Heart left ventricle (tissue), 16 donors: Measurements from ENCODE around the gene SEMA6A. TPM values are rescaled to one million over a fixed set of nuclear protein-coding genes. Genes with fewer than 3 reads are reported as not detected.

Source experiments
- ATAC-seq, 4 donors: fragments of 200-7000 bp; cut with Tn5 transposase; one replicate each; pipeline ENCODE4 v1.9.1; 2020 to 2022; ENCODE audit warnings: moderate library complexity in 4 of 4, mild to moderate bottlenecking in 3 of 4, moderate number of reproducible peaks in 1 of 4
- DNase-seq, 5 donors: peaks; one replicate each; pipeline ENCODE4 v3.0.0-alpha.2; 2020
- H3K27ac ChIP-seq, 12 donors: fragments of 200-600 bp; sonication (generic) in 4 of 12; one replicate each; pipeline versions ENCODE4 v1.5.0 to v1.8.0; 2016 to 2022; ENCODE audit warnings: mild to moderate bottlenecking in 2 of 12
- H3K27me3 ChIP-seq, 9 donors: fragments of 200-600 bp; sonication (generic) in 2 of 9; one replicate each; pipeline versions ENCODE4 v1.5.1 to v1.8.0; 2016 to 2022; ENCODE audit warnings: mild to moderate bottlenecking in 3 of 9
- H3K36me3 ChIP-seq, 9 donors: fragments of 200-600 bp; sonication (generic) in 2 of 9; one replicate each; pipeline versions ENCODE4 v1.5.0 to v1.8.0; 2018 to 2022; ENCODE audit warnings: mild to moderate bottlenecking in 2 of 9
- H3K4me1 ChIP-seq, 12 donors: fragments of 200-600 bp; sonication (generic) in 4 of 12; one replicate each; pipeline versions ENCODE4 v1.5.0 to v1.8.0; 2016 to 2022; ENCODE audit warnings: mild to moderate bottlenecking in 3 of 12
- H3K4me3 ChIP-seq, 12 donors: fragments of 200-600 bp; sonication (generic) in 4 of 12; one replicate each; pipeline versions ENCODE4 v1.5.0 to v1.8.0; 2017 to 2022; ENCODE audit warnings: mild to moderate bottlenecking in 9 of 12, moderate library complexity in 4 of 12
- H3K9me3 ChIP-seq, 12 donors: fragments of 200-600 bp; sonication (generic) in 4 of 12; one replicate each; pipeline versions ENCODE4 v1.5.0 to v1.8.0; 2016 to 2022; ENCODE audit warnings: mild to moderate bottlenecking in 1 of 12
- POLR2A ChIP-seq, 2 donors: fragments of 450-650 bp; IDR thresholded peaks; one replicate each; pipeline ENCODE4 v1.6.1; 2017; ENCODE audit warnings: antibody characterized with exemption in 2 of 2, mild to moderate bottlenecking in 2 of 2, moderate library complexity in 2 of 2
- WGBS, 4 donors: extraction: QIAGEN DNeasy Blood & Tissue Kit in 2 of 4; methylation state at CpG; one replicate each; pipeline versions ENCODE4 v1.1.5 to v1.1.7; 2013 to 2018; 5-methylcytosine and 5-hydroxymethylcytosine counted together
- intact Hi-C, 10 donors: fragments of 100-400 bp; cut with DNase I; formaldehyde crosslinking; loops; one replicate each; pipeline versions ENCODE4 v1.11.1 to v1.14.2; 2022
- polyA plus RNA-seq, 2 donors: library from polyadenylated mRNA; stranded (reverse); fragments of 200-250 nt; gene quantifications; one replicate each; pipeline ENCODE4 v1.2.3, GENCODE V29; 2013
- total RNA-seq, 9 donors: library from RNA; depleted of rRNA in 2 of 9; stranded (reverse); fragments of >200 nt in 2 of 9; fragmentation: NEBNext Ultra II Directional in 3 of 9; extraction: Animal tissue kit (Norgen Biotek cat#: 25700) in 3 of 9; gene quantifications; one replicate each; pipeline versions ENCODE4 v1.1.0 to v1.2.4, GENCODE V29; 2016 to 2023
- TF ChIP-seq, protein P1 (sequence below), 12 donors: fragments of 200-600 bp; sonication (generic) in 4 of 12; IDR thresholded peaks; one replicate each; pipeline versions ENCODE4 v1.5.0 to v1.8.0; 2018 to 2022; ENCODE audit warnings: antibody characterized with exemption in 12 of 12, mild to moderate bottlenecking in 5 of 12
- donor health status: ischemic (EF 13 %, LVEDD 7.1; RV severe dilation, severe dysfunction).
- donor health status: healthy with polysubstance abuse.
- donor health status: DM: no; HTN: yes; CAD: no.
- donor health status: DM: no; HTN: no; CAD: no.
- donor health status: ischemic (EF 25% LVEDD 6.9; RV normal size, moderate dysfunction).
- donor health status: ischemic (EF 25% LVEDD 5.7; RV mildly dilated, moderate dysfunction).
- donor health status: healthy.
- donor health status: DM: yes; HTN: yes; CAD: no.
- donor health status: ischemic (EF 35%, LVEDD 5.7; RV mildly dilated, moderate dysfunction).
- donor health status: nonischemic (EF 11% LVEDD 7.7; RV severe dilation, severe dysfunction).
- donor health status: DM: yes; HTN: yes; CAD: no.
- donor health status: PGD.
- donor health status: ischemic (EF 29% LVEDD 5.4; RV normal size, mild dysfunction).
- donor health status: nonischemic (EF 23%, LVEDD 6.1; RV moderate dilation, normal function).

The SEMA6A gene
- total and polyA plus RNA-seq, 11 donors: 2.2 to 12.7 (median 6.3) TPM

GRCh38 chr5:116395226-116395625 lies 179.4 kb downstream of the SEMA6A start:
- no peak for TF ChIP-seq POLR2A (IDR thresholded peaks at IDR 0.05)
- TF ChIP-seq, protein P1, sequence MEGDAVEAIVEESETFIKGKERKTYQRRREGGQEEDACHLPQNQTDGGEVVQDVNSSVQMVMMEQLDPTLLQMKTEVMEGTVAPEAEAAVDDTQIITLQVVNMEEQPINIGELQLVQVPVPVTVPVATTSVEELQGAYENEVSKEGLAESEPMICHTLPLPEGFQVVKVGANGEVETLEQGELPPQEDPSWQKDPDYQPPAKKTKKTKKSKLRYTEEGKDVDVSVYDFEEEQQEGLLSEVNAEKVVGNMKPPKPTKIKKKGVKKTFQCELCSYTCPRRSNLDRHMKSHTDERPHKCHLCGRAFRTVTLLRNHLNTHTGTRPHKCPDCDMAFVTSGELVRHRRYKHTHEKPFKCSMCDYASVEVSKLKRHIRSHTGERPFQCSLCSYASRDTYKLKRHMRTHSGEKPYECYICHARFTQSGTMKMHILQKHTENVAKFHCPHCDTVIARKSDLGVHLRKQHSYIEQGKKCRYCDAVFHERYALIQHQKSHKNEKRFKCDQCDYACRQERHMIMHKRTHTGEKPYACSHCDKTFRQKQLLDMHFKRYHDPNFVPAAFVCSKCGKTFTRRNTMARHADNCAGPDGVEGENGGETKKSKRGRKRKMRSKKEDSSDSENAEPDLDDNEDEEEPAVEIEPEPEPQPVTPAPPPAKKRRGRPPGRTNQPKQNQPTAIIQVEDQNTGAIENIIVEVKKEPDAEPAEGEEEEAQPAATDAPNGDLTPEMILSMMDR (IDR thresholded peaks at IDR 0.05): no peak
- WGBS, 4 donors: 49 to 74% (median 63%) methylated on average over 8 to 9 of the region's 9 CpGs
- Histone ChIP-seq H3K4me1 (peaks cover 4 to 27% (median 19%) of the 10 kb centered on the region in 12 donors), H3K36me3 (peaks cover 0 to 4% (median 0%) of the 10 kb centered on the region in 9 donors), H3K4me3 (no peak overlapping the region), H3K27me3 (no peaks in the 10 kb centered on the region), H3K9me3 (no peaks in the 10 kb centered on the region), H3K27ac (peak overlapping the region in 8 of 12 donors; percentile 16 to 74 (median 44))
- ATAC-seq (peak in 1 of 4 donors; percentile 18), DNase-seq (no peak)
- intact Hi-C loops: loop anchor here in 1 of 10 donors (5.0 kb wide), 1 partner anchor 42 kb away; no protein-coding TSS in a partner anchor

GRCh38 chr5:116394186-116394867 lies 180.3 kb downstream of the SEMA6A start:
- no peaks in the 10 kb centered on the region for H3K36me3 ChIP-seq
- no peak for ATAC-seq
- H3K4me3 ChIP-seq: no peak overlapping the region
- DNase-seq: no peak
- TF ChIP-seq, protein P1 (IDR thresholded peaks at IDR 0.05): no peak
- no peak for TF ChIP-seq POLR2A (IDR thresholded peaks at IDR 0.05)
- H3K27ac ChIP-seq: peak overlapping the region in 3 of 12 donors; percentile 53 to 74 (median 57)
- intact Hi-C loops: no loop called here
- H3K4me1 ChIP-seq: peaks cover 4 to 33% (median 21%) of the 10 kb centered on the region in 12 donors
- H3K9me3 ChIP-seq: no peaks in the 10 kb centered on the region
- no peaks in the 10 kb centered on the region for H3K27me3 ChIP-seq
- 94 to 98% (median 96%) methylated on average over 5 of the region's 5 CpGs for WGBS, 4 donors
